Stimulated activated CD4-positive, alpha-beta T cell treated with anti-CD3 and anti-CD28 coated beads, TNF-alpha, amount 100 ng/mL, for 48 hours (primary cell): ENCODE results near the gene PTTG2.

Source experiments
- DNase-seq, 3 donors: peaks; one replicate each; pipeline ENCODE4 v3.0.0-alpha.2; 2020; ENCODE audit warnings: low read depth in 3 of 3

The PTTG2 gene

GRCh38 chr4:37985730-37986275 is 25.6 kb downstream of the PTTG2 start:
- no peak for DNase-seq

GRCh38 chr4:37988670-37989069 is 28.5 kb downstream of the PTTG2 start:
- DNase-seq: no peak

GRCh38 chr4:37989398-37990260 is 29.4 kb downstream of the PTTG2 start:
- DNase-seq: no peak

GRCh38 chr4:37990731-37991245 is 30.6 kb downstream of the PTTG2 start:
- DNase-seq: no peak

GRCh38 chr4:37991623-37992410 is 31.6 kb downstream of the PTTG2 start:
- no peak for DNase-seq

GRCh38 chr4:37993806-37994205 is 33.6 kb downstream of the PTTG2 start:
- DNase-seq: no peak

GRCh38 chr4:37994569-37994968 is 34.4 kb downstream of the PTTG2 start:
- no peak for DNase-seq

- no peak for DNase-seq
These were observed 35.2 kb downstream of the PTTG2 start for GRCh38 chr4:37995299-37995821.

- DNase-seq: no peak
These were observed 36.0 kb downstream of the PTTG2 start for GRCh38 chr4:37995981-37996775.

GRCh38 chr4:37998226-37998625 is 38.0 kb downstream of the PTTG2 start:
- DNase-seq: no peak

GRCh38 chr4:37999000-37999716 is 39.0 kb downstream of the PTTG2 start:
- DNase-seq: no peak

GRCh38 chr4:37999965-38000364 is 39.8 kb downstream of the PTTG2 start:
- no peak for DNase-seq

- no peak for DNase-seq
These were observed 41.7 kb downstream of the PTTG2 start for GRCh38 chr4:38001927-38002326.

GRCh38 chr4:38002451-38003071 is 42.4 kb downstream of the PTTG2 start:
- no peak for DNase-seq

GRCh38 chr4:38003102-38003501 is 42.9 kb downstream of the PTTG2 start:
- DNase-seq: no peak

- no peak for DNase-seq
These were observed 43.4 kb downstream of the PTTG2 start for GRCh38 chr4:38003628-38004027.

GRCh38 chr4:38004062-38004461 is 43.9 kb downstream of the PTTG2 start:
- DNase-seq: no peak

- no peak for DNase-seq
These were observed 44.7 kb downstream of the PTTG2 start for GRCh38 chr4:38004887-38005286.

GRCh38 chr4:38005637-38006036 is 45.4 kb downstream of the PTTG2 start:
- no peak for DNase-seq

- DNase-seq: no peak
These were observed 47.4 kb downstream of the PTTG2 start for GRCh38 chr4:38007645-38008044.
